ENCODE measurements around the gene DMP1.
"Not testable (repeated sequence)": the region's sequence is repeated elsewhere in the genome, so short reads cannot be mapped to it uniquely, and the experiment has no call there.

DMP1 gene

GRCh38 chr4:87680271-87680670, 30.2 kb downstream of the DMP1 start:
- no peak for DNase-seq (ENCODE audit: low read depth, low spot score)

GRCh38 chr4:87688316-87688715, 38.2 kb downstream of the DMP1 start:
- no peak for DNase-seq (ENCODE audit: low read depth, low spot score)

- DNase-seq (ENCODE audit: low read depth, low spot score): not testable (repeated sequence)
Measured at GRCh38 chr4:87690947-87691346, 40.9 kb downstream of the DMP1 start.

- not testable (repeated sequence) for DNase-seq (ENCODE audit: low read depth, low spot score)
Measured at GRCh38 chr4:87692060-87692459, 42.0 kb downstream of the DMP1 start.

- DNase-seq (ENCODE audit: low read depth, low spot score): no peak
Measured at GRCh38 chr4:87697272-87697671, 47.2 kb downstream of the DMP1 start.

GRCh38 chr4:87697945-87698344, 47.9 kb downstream of the DMP1 start:
- no peak for DNase-seq (ENCODE audit: low read depth, low spot score)

- no peak for DNase-seq (ENCODE audit: low read depth, low spot score)
Measured at GRCh38 chr4:87698394-87698793, 48.3 kb downstream of the DMP1 start.

- DNase-seq (ENCODE audit: low read depth, low spot score): no peak
Measured at GRCh38 chr4:87704001-87704400, 53.9 kb downstream of the DMP1 start.

GRCh38 chr4:87707279-87707918, 57.3 kb downstream of the DMP1 start:
- DNase-seq (ENCODE audit: low read depth, low spot score): no peak

Data from brain pericyte (primary cell).